ENCODE measurements around the gene MGAT5B. TPM values are rescaled to one million over a fixed set of nuclear protein-coding genes. Genes with fewer than 3 reads are reported as not detected.

MGAT5B gene
- total RNA-seq, 2 donors from 2014 or later = 3.6 TPM; not detected in 1

GRCh38 chr17:76915840-76916510 is 47.8 kb downstream of the MGAT5B start:
- TF ChIP-seq POLR2A (IDR thresholded peaks at IDR 0.05) = no peak
- TF ChIP-seq, protein P1, sequence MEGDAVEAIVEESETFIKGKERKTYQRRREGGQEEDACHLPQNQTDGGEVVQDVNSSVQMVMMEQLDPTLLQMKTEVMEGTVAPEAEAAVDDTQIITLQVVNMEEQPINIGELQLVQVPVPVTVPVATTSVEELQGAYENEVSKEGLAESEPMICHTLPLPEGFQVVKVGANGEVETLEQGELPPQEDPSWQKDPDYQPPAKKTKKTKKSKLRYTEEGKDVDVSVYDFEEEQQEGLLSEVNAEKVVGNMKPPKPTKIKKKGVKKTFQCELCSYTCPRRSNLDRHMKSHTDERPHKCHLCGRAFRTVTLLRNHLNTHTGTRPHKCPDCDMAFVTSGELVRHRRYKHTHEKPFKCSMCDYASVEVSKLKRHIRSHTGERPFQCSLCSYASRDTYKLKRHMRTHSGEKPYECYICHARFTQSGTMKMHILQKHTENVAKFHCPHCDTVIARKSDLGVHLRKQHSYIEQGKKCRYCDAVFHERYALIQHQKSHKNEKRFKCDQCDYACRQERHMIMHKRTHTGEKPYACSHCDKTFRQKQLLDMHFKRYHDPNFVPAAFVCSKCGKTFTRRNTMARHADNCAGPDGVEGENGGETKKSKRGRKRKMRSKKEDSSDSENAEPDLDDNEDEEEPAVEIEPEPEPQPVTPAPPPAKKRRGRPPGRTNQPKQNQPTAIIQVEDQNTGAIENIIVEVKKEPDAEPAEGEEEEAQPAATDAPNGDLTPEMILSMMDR (IDR thresholded peaks at IDR 0.05) = no peak
- H3K36me3 ChIP-seq (replicated peaks in 1 of 2; ENCODE audit: insufficient read depth in 1 of 2, low read depth in 2 of 2) = no peaks in the 10 kb centered on the region
- no peak overlapping the region for H3K4me3 ChIP-seq
- no peaks in the 10 kb centered on the region for H3K27me3 ChIP-seq
- ATAC-seq (no peak), DNase-seq (no peak)
- intact Hi-C loops (cut with DNase I) = no loop called here
- 79 to 88% methylated on average over 15 to 25 of the region's 28 CpGs for WGBS, 2 donors
- H3K4me1 ChIP-seq = no peaks in the 10 kb centered on the region
- no peaks in the 10 kb centered on the region for H3K9me3 ChIP-seq
- H3K27ac ChIP-seq = no peak overlapping the region

DNA sequence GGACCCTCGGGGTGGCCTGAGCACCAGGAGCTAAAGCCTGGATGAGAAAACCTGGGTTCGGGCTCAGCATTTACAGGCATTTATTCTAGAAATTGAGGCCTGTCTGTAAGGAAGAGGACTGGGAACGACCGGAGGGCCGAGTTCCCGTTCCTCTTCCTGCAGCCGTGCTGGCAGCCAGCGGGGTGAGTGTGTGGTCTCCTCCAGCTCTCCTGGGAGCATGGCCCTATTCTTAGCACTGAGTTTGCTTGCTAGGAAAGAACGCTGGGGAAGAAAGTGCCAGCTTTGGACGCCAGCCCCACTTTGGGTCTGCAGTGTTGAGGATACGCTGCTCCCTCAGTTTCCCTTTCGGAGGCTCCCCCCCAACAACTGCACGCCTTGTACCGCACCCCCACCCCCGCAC is 49.6 kb downstream of the MGAT5B start:
- H3K27me3 ChIP-seq = no peaks in the 10 kb centered on the region
- no peak overlapping the region for H3K4me3 ChIP-seq
- no peaks in the 10 kb centered on the region for H3K4me1 ChIP-seq
- no peak for ATAC-seq
- no peak for DNase-seq
- H3K9me3 ChIP-seq = no peaks in the 10 kb centered on the region
- no peak for TF ChIP-seq POLR2A (IDR thresholded peaks at IDR 0.05)
- TF ChIP-seq, protein P1 (IDR thresholded peaks at IDR 0.05) = no peak
- H3K27ac ChIP-seq = no peak overlapping the region
- intact Hi-C loops (cut with DNase I) = no loop called here
- H3K36me3 ChIP-seq (replicated peaks in 1 of 2; ENCODE audit: insufficient read depth in 1 of 2, low read depth in 2 of 2) = no peaks in the 10 kb centered on the region
- WGBS, 2 donors = 47 to 52% methylated on average over 8 to 15 of the region's 15 CpGs

- ATAC-seq (no peak), DNase-seq (no peak)
- Histone ChIP-seq H3K27ac (no peak overlapping the region), H3K4me3 (no peak overlapping the region), H3K4me1 (no peaks in the 10 kb centered on the region), H3K36me3 (replicated peaks in 1 of 2; ENCODE audit: insufficient read depth in 1 of 2, low read depth in 2 of 2) (no peaks in the 10 kb centered on the region), H3K27me3 (peaks cover 0 to 2% of the 10 kb centered on the region in 2 donors), H3K9me3 (no peaks in the 10 kb centered on the region)
- WGBS, 2 donors = 48 to 60% methylated on average over 6 of the region's 6 CpGs
- no peak for TF ChIP-seq POLR2A (IDR thresholded peaks at IDR 0.05)
- TF ChIP-seq, protein P1 (IDR thresholded peaks at IDR 0.05) = no peak
- intact Hi-C loops (cut with DNase I) = no loop called here
Observed at GRCh38 chr17:76918811-76919210, 50.6 kb downstream of the MGAT5B start.

GRCh38 chr17:76920364-76921139 is 52.3 kb downstream of the MGAT5B start:
- WGBS, 2 donors = 38 to 39% methylated on average over 9 to 13 of the region's 13 CpGs
- no peaks in the 10 kb centered on the region for H3K36me3 ChIP-seq (replicated peaks in 1 of 2; ENCODE audit: insufficient read depth in 1 of 2, low read depth in 2 of 2)
- TF ChIP-seq POLR2A (IDR thresholded peaks at IDR 0.05) = no peak
- TF ChIP-seq, protein P1 (IDR thresholded peaks at IDR 0.05) = no peak
- no peak overlapping the region for H3K27ac ChIP-seq
- H3K27me3 ChIP-seq = peaks cover 0 to 12% of the 10 kb centered on the region in 2 donors
- H3K4me1 ChIP-seq = no peaks in the 10 kb centered on the region
- no peaks in the 10 kb centered on the region for H3K9me3 ChIP-seq
- H3K4me3 ChIP-seq = no peak overlapping the region
- DNase-seq (no peak), ATAC-seq (no peak)
- intact Hi-C loops (cut with DNase I) = no loop called here

Data from body of pancreas (tissue), 4 donors.